NCI-H1417 (cell line): Measurements from ENCODE around the gene CNTNAP3B.
"Not testable (repeated sequence)": the region's sequence is repeated elsewhere in the genome, so short reads cannot be mapped to it uniquely, and the experiment has no call there.

Experiments used
- DNase-seq, 3 experiments: peaks; one replicate each; lab custom pipeline; 2025; lab: John Stamatoyannopoulos, UW

CNTNAP3B gene

GRCh38 chr9:42129073-42129729 is at the start of gene CNTNAP3B:
TSS of gene CNTNAP3B (minus strand) at chr9:42129426. CDS start at chr9:42129094, 332 bp downstream.
- not testable (repeated sequence) for DNase-seq

GRCh38 chr9:42160299-42160698 is 31.1 kb upstream of the CNTNAP3B start:
- not testable (repeated sequence) for DNase-seq

GRCh38 chr9:42127056-42127841 is 2.0 kb downstream of the CNTNAP3B start:
- DNase-seq: not testable (repeated sequence)

GRCh38 chr9:42121007-42121406 is 8.2 kb downstream of the CNTNAP3B start:
- DNase-seq: not testable (repeated sequence)

GRCh38 chr9:42095929-42096328 is 33.3 kb downstream of the CNTNAP3B start:
- not testable (repeated sequence) for DNase-seq

GRCh38 chr9:42084559-42084952 is 44.7 kb downstream of the CNTNAP3B start:
- DNase-seq: not testable (repeated sequence)

GRCh38 chr9:42083877-42084558 is 45.2 kb downstream of the CNTNAP3B start:
- DNase-seq: not testable (repeated sequence)

GRCh38 chr9:42080376-42080775 is 48.9 kb downstream of the CNTNAP3B start:
- DNase-seq: not testable (repeated sequence)

- DNase-seq: not testable (repeated sequence)
These were observed 54.4 kb downstream of the CNTNAP3B start for GRCh38 chr9:42074868-42075267.

GRCh38 chr9:42071026-42071425 is 58.2 kb downstream of the CNTNAP3B start:
- not testable (repeated sequence) for DNase-seq

GRCh38 chr9:42070035-42070799 is 59.0 kb downstream of the CNTNAP3B start:
- not testable (repeated sequence) for DNase-seq

GRCh38 chr9:42053874-42054273 is 75.4 kb downstream of the CNTNAP3B start:
- DNase-seq: not testable (repeated sequence)

GRCh38 chr9:42050701-42051100 is 78.5 kb downstream of the CNTNAP3B start:
- not testable (repeated sequence) for DNase-seq

GRCh38 chr9:42044422-42045010 is 84.7 kb downstream of the CNTNAP3B start:
- not testable (repeated sequence) for DNase-seq

GRCh38 chr9:42033541-42033940 is 95.7 kb downstream of the CNTNAP3B start:
- not testable (repeated sequence) for DNase-seq

GRCh38 chr9:42020639-42021038 is 108.6 kb downstream of the CNTNAP3B start:
- not testable (repeated sequence) for DNase-seq

GRCh38 chr9:42018220-42018922 is 110.9 kb downstream of the CNTNAP3B start:
- DNase-seq: not testable (repeated sequence)

- DNase-seq: not testable (repeated sequence)
These were observed 114.9 kb downstream of the CNTNAP3B start for GRCh38 chr9:42014317-42014716.

GRCh38 chr9:41991607-41992006 is 137.6 kb downstream of the CNTNAP3B start:
- DNase-seq: not testable (repeated sequence)

- DNase-seq: not testable (repeated sequence)
These were observed 149.0 kb downstream of the CNTNAP3B start for GRCh38 chr9:41980271-41980670.
